ENCODE data around the gene CCDC195.

Gene CCDC195

GRCh38 chr2:224716201-224716600 is at the start of gene CCDC195:
TSS of gene CCDC195 (minus strand) at chr2:224716365. CDS start at chr2:224716365, 0 bp downstream.
- no peak for DNase-seq

- DNase-seq = no peak
These were observed 48.5 kb upstream of the CCDC195 start for GRCh38 chr2:224764565-224765236.

GRCh38 chr2:224757934-224758548 is 41.9 kb upstream of the CCDC195 start:
- DNase-seq = no peak

GRCh38 chr2:224753743-224754540 is 37.8 kb upstream of the CCDC195 start:
- no peak for DNase-seq

GRCh38 chr2:224751996-224752698 is 36.0 kb upstream of the CCDC195 start:
- DNase-seq = no peak

GRCh38 chr2:224749136-224749535 is 33.0 kb upstream of the CCDC195 start:
- no peak for DNase-seq

- DNase-seq = no peak
These were observed 31.6 kb upstream of the CCDC195 start for GRCh38 chr2:224747765-224748164.

- no peak for DNase-seq
These were observed 20.1 kb upstream of the CCDC195 start for GRCh38 chr2:224736227-224736626.

- DNase-seq = no peak
These were observed 18.8 kb upstream of the CCDC195 start for GRCh38 chr2:224734949-224735348.

- no peak for DNase-seq
These were observed 15.5 kb upstream of the CCDC195 start for GRCh38 chr2:224731665-224732064.

GRCh38 chr2:224729435-224729834 is 13.3 kb upstream of the CCDC195 start:
- no peak for DNase-seq

GRCh38 chr2:224724331-224724730 is 8.2 kb upstream of the CCDC195 start:
- no peak for DNase-seq

GRCh38 chr2:224723586-224724217 is 7.5 kb upstream of the CCDC195 start:
- DNase-seq = peak; percentile 5

- peak; percentile 67 for DNase-seq
These were observed 6.6 kb upstream of the CCDC195 start for GRCh38 chr2:224722770-224723169.

GRCh38 chr2:224722250-224722649 is 6.1 kb upstream of the CCDC195 start:
- no peak for DNase-seq

- no peak for DNase-seq
These were observed 756 bp upstream of the CCDC195 start for GRCh38 chr2:224716921-224717320.

GRCh38 chr2:224711859-224712665 is 4.1 kb downstream of the CCDC195 start:
- DNase-seq = peak; percentile 5

GRCh38 chr2:224711381-224711780 is 4.8 kb downstream of the CCDC195 start:
- no peak for DNase-seq

GRCh38 chr2:224709301-224709700 is 6.9 kb downstream of the CCDC195 start:
- DNase-seq = no peak

- DNase-seq = no peak
These were observed 21.7 kb downstream of the CCDC195 start for GRCh38 chr2:224694502-224694901.

GRCh38 chr2:224691563-224691962 is 24.6 kb downstream of the CCDC195 start:
- no peak for DNase-seq

- DNase-seq = no peak
These were observed 25.3 kb downstream of the CCDC195 start for GRCh38 chr2:224690868-224691267.
